ENCODE measurements around the gene E2F1.

E2F1 gene

GRCh38 chr20:33658929-33659328 lies 27.3 kb downstream of the E2F1 start:
- ATAC-seq = no peak
- TF ChIP-seq ESRRG (CRISPR knock-in tag; IDR thresholded peaks at IDR 0.05) = no peak
- no peak for TF ChIP-seq ARNTL (CRISPR knock-in tag; IDR thresholded peaks at IDR 0.05; ENCODE audit: borderline replicate concordance, low read depth)
- TF ChIP-seq, protein P1, sequence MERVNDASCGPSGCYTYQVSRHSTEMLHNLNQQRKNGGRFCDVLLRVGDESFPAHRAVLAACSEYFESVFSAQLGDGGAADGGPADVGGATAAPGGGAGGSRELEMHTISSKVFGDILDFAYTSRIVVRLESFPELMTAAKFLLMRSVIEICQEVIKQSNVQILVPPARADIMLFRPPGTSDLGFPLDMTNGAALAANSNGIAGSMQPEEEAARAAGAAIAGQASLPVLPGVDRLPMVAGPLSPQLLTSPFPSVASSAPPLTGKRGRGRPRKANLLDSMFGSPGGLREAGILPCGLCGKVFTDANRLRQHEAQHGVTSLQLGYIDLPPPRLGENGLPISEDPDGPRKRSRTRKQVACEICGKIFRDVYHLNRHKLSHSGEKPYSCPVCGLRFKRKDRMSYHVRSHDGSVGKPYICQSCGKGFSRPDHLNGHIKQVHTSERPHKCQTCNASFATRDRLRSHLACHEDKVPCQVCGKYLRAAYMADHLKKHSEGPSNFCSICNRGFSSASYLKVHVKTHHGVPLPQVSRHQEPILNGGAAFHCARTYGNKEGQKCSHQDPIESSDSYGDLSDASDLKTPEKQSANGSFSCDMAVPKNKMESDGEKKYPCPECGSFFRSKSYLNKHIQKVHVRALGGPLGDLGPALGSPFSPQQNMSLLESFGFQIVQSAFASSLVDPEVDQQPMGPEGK (CRISPR knock-in tag; IDR thresholded peaks at IDR 0.05; ENCODE audit: borderline replicate concordance) = no peak
- no peak for TF ChIP-seq ZNF70 (CRISPR knock-in tag; IDR thresholded peaks at IDR 0.05)
- no peak for TF ChIP-seq RARB (CRISPR knock-in tag; IDR thresholded peaks at IDR 0.05)
- TF ChIP-seq TOX (CRISPR knock-in tag; IDR thresholded peaks at IDR 0.05; ENCODE audit: borderline replicate concordance) = no peak
- no peak for TF ChIP-seq BACH2 (CRISPR knock-in tag; IDR thresholded peaks at IDR 0.05; ENCODE audit: borderline replicate concordance)
- TF ChIP-seq CSRNP3 (CRISPR knock-in tag; IDR thresholded peaks at IDR 0.05) = no peak
- no peak for TF ChIP-seq ZFP3 (CRISPR knock-in tag; IDR thresholded peaks at IDR 0.05)

- no peak for TF ChIP-seq ZNF565 (CRISPR knock-in tag; conservative IDR thresholded peaks at IDR 0.05; ENCODE audit: low read depth)
- no peak for ATAC-seq
These were observed 27.7 kb downstream of the E2F1 start for GRCh38 chr20:33658510-33658909.

- ATAC-seq = no peak
- TF ChIP-seq ZFP30 (CRISPR knock-in tag; IDR thresholded peaks at IDR 0.05) (no peak), POU6F1 (CRISPR knock-in tag; IDR thresholded peaks at IDR 0.05; ENCODE audit: borderline replicate concordance, low read depth) (no peak), TSHZ2 (CRISPR knock-in tag; IDR thresholded peaks at IDR 0.05) (no peak), ZC3H10 (CRISPR knock-in tag; IDR thresholded peaks at IDR 0.05) (no peak), CSDC2 (CRISPR knock-in tag; IDR thresholded peaks at IDR 0.05) (no peak), ESRRG (CRISPR knock-in tag; IDR thresholded peaks at IDR 0.05) (no peak), ZNF565 (CRISPR knock-in tag; conservative IDR thresholded peaks at IDR 0.05; ENCODE audit: low read depth) (no peak)
- TF ChIP-seq, protein P1 (CRISPR knock-in tag; IDR thresholded peaks at IDR 0.05; ENCODE audit: borderline replicate concordance) = no peak
- TF ChIP-seq, protein P2, sequence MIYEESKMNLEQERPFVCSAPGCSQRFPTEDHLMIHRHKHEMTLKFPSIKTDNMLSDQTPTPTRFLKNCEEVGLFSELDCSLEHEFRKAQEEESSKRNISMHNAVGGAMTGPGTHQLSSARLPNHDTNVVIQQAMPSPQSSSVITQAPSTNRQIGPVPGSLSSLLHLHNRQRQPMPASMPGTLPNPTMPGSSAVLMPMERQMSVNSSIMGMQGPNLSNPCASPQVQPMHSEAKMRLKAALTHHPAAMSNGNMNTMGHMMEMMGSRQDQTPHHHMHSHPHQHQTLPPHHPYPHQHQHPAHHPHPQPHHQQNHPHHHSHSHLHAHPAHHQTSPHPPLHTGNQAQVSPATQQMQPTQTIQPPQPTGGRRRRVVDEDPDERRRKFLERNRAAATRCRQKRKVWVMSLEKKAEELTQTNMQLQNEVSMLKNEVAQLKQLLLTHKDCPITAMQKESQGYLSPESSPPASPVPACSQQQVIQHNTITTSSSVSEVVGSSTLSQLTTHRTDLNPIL (CRISPR knock-in tag; IDR thresholded peaks at IDR 0.05; ENCODE audit: low read depth) = no peak
These were observed 28.5 kb downstream of the E2F1 start for GRCh38 chr20:33657704-33658095.

Data from SK-N-SH treated with all-trans-retinoic acid at 6 μM for 48 hours (cell line).